ENCODE data around the gene KIF13A. TPM values are rescaled to one million over a fixed set of nuclear protein-coding genes. Genes with fewer than 3 reads are reported as not detected.
"Not testable (repeated sequence)": the region's sequence is repeated elsewhere in the genome, so short reads cannot be mapped to it uniquely, and the experiment has no call there.

The KIF13A gene
- total RNA-seq, 2 experiments from 2014 or later: 0.91 to 1.4 TPM

DNA sequence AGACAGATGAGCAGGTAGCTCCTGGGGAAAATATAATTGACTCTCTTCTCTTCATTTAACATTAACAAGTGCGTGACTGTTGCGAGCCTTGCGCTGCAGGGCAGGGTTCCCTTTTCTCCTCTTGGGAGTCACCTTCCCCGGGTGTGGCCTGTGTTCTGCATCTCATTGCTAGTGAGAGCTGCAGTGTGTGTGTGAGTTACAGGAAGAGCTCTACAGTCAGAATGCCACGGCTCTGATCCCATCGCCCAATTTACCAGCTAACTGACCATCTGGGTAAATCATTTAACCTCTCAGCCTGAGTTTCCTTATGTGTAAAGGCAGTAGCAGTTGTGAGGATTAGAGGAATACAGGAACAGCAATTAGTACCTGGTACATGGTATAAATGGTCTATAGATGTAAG is 173.9 kb downstream of the KIF13A start:
- Histone ChIP-seq H3K36me3 (ENCODE audit: insufficient read depth, low read length) (no peaks in the 10 kb centered on the region), H3K27ac (ENCODE audit: low read depth in 1 of 2, low read length in 2 of 2) (no peak overlapping the region), H3K9me3 (ENCODE audit: control insufficient read depth in 1 of 2, insufficient read depth in 1 of 2, low read length in 2 of 2) (no peaks in the 10 kb centered on the region), H3K27me3 (ENCODE audit: control insufficient read depth in 1 of 2, insufficient read depth in 2 of 2, low read length in 2 of 2) (no peaks in the 10 kb centered on the region), H3K4me1 (ENCODE audit: insufficient read depth, low read length) (no peaks in the 10 kb centered on the region), H3K4me3 (ENCODE audit: low read length) (no peak overlapping the region)
- TF ChIP-seq, protein P1, sequence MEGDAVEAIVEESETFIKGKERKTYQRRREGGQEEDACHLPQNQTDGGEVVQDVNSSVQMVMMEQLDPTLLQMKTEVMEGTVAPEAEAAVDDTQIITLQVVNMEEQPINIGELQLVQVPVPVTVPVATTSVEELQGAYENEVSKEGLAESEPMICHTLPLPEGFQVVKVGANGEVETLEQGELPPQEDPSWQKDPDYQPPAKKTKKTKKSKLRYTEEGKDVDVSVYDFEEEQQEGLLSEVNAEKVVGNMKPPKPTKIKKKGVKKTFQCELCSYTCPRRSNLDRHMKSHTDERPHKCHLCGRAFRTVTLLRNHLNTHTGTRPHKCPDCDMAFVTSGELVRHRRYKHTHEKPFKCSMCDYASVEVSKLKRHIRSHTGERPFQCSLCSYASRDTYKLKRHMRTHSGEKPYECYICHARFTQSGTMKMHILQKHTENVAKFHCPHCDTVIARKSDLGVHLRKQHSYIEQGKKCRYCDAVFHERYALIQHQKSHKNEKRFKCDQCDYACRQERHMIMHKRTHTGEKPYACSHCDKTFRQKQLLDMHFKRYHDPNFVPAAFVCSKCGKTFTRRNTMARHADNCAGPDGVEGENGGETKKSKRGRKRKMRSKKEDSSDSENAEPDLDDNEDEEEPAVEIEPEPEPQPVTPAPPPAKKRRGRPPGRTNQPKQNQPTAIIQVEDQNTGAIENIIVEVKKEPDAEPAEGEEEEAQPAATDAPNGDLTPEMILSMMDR (IDR thresholded peaks at IDR 0.05): no peak
- H3K27ac Mint-ChIP-seq: no peak overlapping the region
- ChIA-PET POLR2A (no interaction called here), CTCF (interaction anchor here (0.7 to 1.0 kb wide), 2 partner anchors 10 to 39 kb away, joined by 3 to 5 read pairs; no protein-coding TSS in a partner anchor)
- no peaks in the 10 kb centered on the region for H3K36me3 Mint-ChIP-seq (ENCODE audit: low read depth)
- peaks cover 4% of the 10 kb centered on the region for H3K27me3 Mint-ChIP-seq
- ATAC-seq (ENCODE audit: poor library complexity) (no peak), DNase-seq (no peak)
- H3K4me1 Mint-ChIP-seq (ENCODE audit: low read depth): no peaks in the 10 kb centered on the region
- H3K9me3 Mint-ChIP-seq: no peaks in the 10 kb centered on the region
- intact Hi-C loops (cut with DNase I, micrococcal nuclease): no loop called here
- H3K4me3 Mint-ChIP-seq: no peak overlapping the region

DNA sequence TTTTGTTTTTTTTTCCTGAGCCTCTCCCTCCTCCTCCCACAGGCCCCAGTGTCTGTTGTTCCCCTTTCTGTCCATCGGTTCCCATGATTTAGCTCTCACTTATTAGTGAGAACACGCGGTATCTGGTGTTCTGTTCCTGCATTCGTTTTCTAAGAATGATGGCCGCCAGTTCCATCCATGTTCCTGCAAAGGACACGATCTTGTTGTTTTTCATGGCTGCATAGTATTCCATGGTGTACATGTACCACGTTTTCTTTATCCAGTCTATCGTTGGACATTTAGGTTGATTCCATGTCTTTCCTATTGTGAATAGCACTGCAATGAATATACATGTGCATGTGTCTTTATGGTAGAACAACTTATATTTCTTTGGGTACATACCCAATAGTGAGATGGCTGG is 175.1 kb downstream of the KIF13A start:
- Histone ChIP-seq H3K4me1 (ENCODE audit: insufficient read depth, low read length) (no peaks in the 10 kb centered on the region), H3K4me3 (ENCODE audit: low read length) (no peak overlapping the region), H3K9me3 (ENCODE audit: control insufficient read depth in 1 of 2, insufficient read depth in 1 of 2, low read length in 2 of 2) (peaks cover 0 to 5% of the 10 kb centered on the region in 2 experiments), H3K27ac (ENCODE audit: low read depth in 1 of 2, low read length in 2 of 2) (no peak overlapping the region), H3K27me3 (ENCODE audit: control insufficient read depth in 1 of 2, insufficient read depth in 2 of 2, low read length in 2 of 2) (no peaks in the 10 kb centered on the region), H3K36me3 (ENCODE audit: insufficient read depth, low read length) (no peaks in the 10 kb centered on the region)
- CTCF ChIA-PET: interaction anchor here (1.0 kb wide), 1 partner anchor 8 kb away, joined by 5 read pairs; no protein-coding TSS in a partner anchor
- Mint-ChIP-seq H3K27ac (no peak overlapping the region), H3K9me3 (no peaks in the 10 kb centered on the region), H3K4me1 (ENCODE audit: low read depth) (no peaks in the 10 kb centered on the region), H3K36me3 (ENCODE audit: low read depth) (no peaks in the 10 kb centered on the region), H3K27me3 (no peaks in the 10 kb centered on the region), H3K4me3 (no peak overlapping the region)
- TF ChIP-seq, protein P1 (IDR thresholded peaks at IDR 0.05): no peak
- DNase-seq (no peak), ATAC-seq (ENCODE audit: poor library complexity) (no peak)
- POLR2A ChIA-PET: no interaction called here
- intact Hi-C loops (cut with DNase I, micrococcal nuclease): no loop called here

DNA sequence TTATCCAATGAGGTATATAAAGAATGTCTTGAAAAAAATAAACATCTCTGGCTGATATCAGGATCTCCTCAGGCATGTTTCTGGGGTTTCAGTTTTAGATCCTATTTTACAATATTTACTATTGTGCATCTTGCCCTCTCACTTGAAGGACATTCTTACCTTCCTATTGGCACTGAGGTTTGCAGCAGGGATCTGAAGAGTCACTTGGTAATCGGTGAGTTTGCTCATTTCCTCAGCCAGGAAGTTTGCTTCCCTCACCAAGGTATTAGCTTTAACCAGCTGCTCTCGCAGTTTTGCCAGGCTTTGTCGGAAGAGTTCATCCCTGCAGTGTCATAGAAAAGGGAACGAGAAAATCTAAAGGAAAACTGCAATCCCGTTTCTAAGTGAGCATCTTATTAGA is 178.8 kb downstream of the KIF13A start:
- Mint-ChIP-seq H3K4me1 (ENCODE audit: low read depth) (no peaks in the 10 kb centered on the region), H3K4me3 (no peak overlapping the region), H3K27ac (no peak overlapping the region), H3K27me3 (peaks cover 5% of the 10 kb centered on the region), H3K9me3 (no peaks in the 10 kb centered on the region), H3K36me3 (ENCODE audit: low read depth) (no peaks in the 10 kb centered on the region)
- H3K9me3 ChIP-seq (ENCODE audit: control insufficient read depth in 1 of 2, insufficient read depth in 1 of 2, low read length in 2 of 2): peaks cover 0 to 5% of the 10 kb centered on the region in 2 experiments
- ChIA-PET POLR2A (no interaction called here), CTCF (no interaction called here)
- H3K27ac ChIP-seq (ENCODE audit: low read depth in 1 of 2, low read length in 2 of 2): no peak overlapping the region
- no peaks in the 10 kb centered on the region for H3K36me3 ChIP-seq (ENCODE audit: insufficient read depth, low read length)
- intact Hi-C loops (cut with DNase I, micrococcal nuclease): no loop called here
- H3K27me3 ChIP-seq (ENCODE audit: control insufficient read depth in 1 of 2, insufficient read depth in 2 of 2, low read length in 2 of 2): no peaks in the 10 kb centered on the region
- TF ChIP-seq, protein P1 (IDR thresholded peaks at IDR 0.05): no peak
- no peak overlapping the region for H3K4me3 ChIP-seq (ENCODE audit: low read length)
- DNase-seq: no peak
- ATAC-seq (ENCODE audit: poor library complexity): no peak
- no peaks in the 10 kb centered on the region for H3K4me1 ChIP-seq (ENCODE audit: insufficient read depth, low read length)

DNA sequence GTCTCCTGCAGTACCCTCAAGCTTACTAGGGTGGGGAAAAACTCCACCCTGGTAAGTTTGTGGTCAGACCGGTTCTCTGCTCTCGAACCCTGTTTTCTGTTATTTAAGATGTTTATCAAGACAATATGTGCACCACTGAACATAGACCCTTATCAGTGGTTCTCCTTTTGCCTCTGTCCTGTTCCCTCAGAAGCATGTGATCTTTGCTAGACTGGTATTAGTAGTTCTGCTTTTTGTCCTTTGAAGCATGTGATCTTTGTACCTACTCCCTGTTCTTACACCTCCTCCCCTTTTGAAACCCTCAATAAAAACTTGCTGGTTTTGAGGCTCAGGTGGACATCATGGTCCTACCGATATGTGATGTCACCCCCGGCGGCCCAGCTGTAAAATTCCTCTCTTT is 180.0 kb downstream of the KIF13A start:
- CTCF ChIA-PET; H3K9me3 Mint-ChIP-seq; H3K36me3 ChIP-seq (ENCODE audit: insufficient read depth, low read length); H3K4me3 ChIP-seq (ENCODE audit: low read length); H3K4me1 ChIP-seq (ENCODE audit: insufficient read depth, low read length); H3K27ac ChIP-seq (ENCODE audit: low read depth in 1 of 2, low read length in 2 of 2); intact Hi-C loops (cut with DNase I, micrococcal nuclease); POLR2A ChIA-PET; DNase-seq; H3K4me1 Mint-ChIP-seq (ENCODE audit: low read depth); H3K27ac Mint-ChIP-seq; H3K36me3 Mint-ChIP-seq (ENCODE audit: low read depth); H3K27me3 ChIP-seq (ENCODE audit: control insufficient read depth in 1 of 2, insufficient read depth in 2 of 2, low read length in 2 of 2); H3K4me3 Mint-ChIP-seq; H3K9me3 ChIP-seq (ENCODE audit: control insufficient read depth in 1 of 2, insufficient read depth in 1 of 2, low read length in 2 of 2); ATAC-seq (ENCODE audit: poor library complexity); H3K27me3 Mint-ChIP-seq: not testable (repeated sequence)

All from CD4-positive, alpha-beta T cell (primary cell).